B cell (primary cell): Measurements from ENCODE around the gene SH3RF3. TPM values are rescaled to one million over a fixed set of nuclear protein-coding genes. Genes with fewer than 3 reads are reported as not detected.

ENCODE experiments used
- ATAC-seq: fragments of 200-7000 bp; cut with Tn5 transposase; one replicate; pipeline ENCODE4 v1.10.0; 2021; ENCODE audit warnings: low read depth, mild to moderate bottlenecking, moderate number of reproducible peaks, moderate library complexity
- CTCF ChIA-PET: fragments of 350-600 bp; sonication (Branson Sonifier 250); formaldehyde crosslinking; loops from one replicate; lab custom pipeline; 2021; ENCODE audit warnings: antibody characterized with exemption, inconsistent platforms; lab: Charles Lee
- POLR2A ChIA-PET: fragments of 350-600 bp; sonication (Branson Sonifier 250); formaldehyde crosslinking; loops from one replicate; lab custom pipeline; 2021; ENCODE audit warnings: antibody characterized with exemption; lab: Charles Lee
- DNase-seq: peaks from one replicate; pipeline ENCODE4 v3.0.0; 2013
- H2AFZ ChIP-seq: 2 replicates; pipeline ENCODE4 v1.6.1; 2012; ENCODE audit warnings: mild to moderate bottlenecking, low read depth, low read length; ENCODE audit not compliant: insufficient read depth, poor library complexity, severe bottlenecking
- H3K27ac ChIP-seq, 2 donors: 1 replicate in 1 of 2; 2 replicates in 1 of 2; pipeline ENCODE4 v1.5.1; 2012 to 2013; ENCODE audit warnings: low read length in 2 of 2, mild to moderate bottlenecking in 2 of 2, moderate library complexity in 1 of 2
- H3K27me3 ChIP-seq, 4 experiments: fragments of 200-600 bp in 1 of 4; sonication (generic) in 1 of 4; replicated peaks in 1 of 4; 1 replicate in 2 of 4; 2 replicates in 2 of 4; pipeline versions ENCODE4 v1.6.1 to v1.7.0; 2013 to 2016; ENCODE audit warnings: low read length in 3 of 4, mild to moderate bottlenecking in 2 of 4, mixed read lengths in 1 of 4, moderate library complexity in 1 of 4; ENCODE audit not compliant: insufficient read depth in 4 of 4, control insufficient read depth in 3 of 4; ENCODE audit errors: control extremely low read depth in 1 of 4
- H3K36me3 ChIP-seq, 2 experiments: replicated peaks in 1 of 2; 1 replicate in 1 of 2; 2 replicates in 1 of 2; pipeline versions ENCODE4 v1.6.1 to v1.7.1; 2013; ENCODE audit warnings: low read length in 1 of 2; ENCODE audit not compliant: insufficient read depth in 2 of 2, control insufficient read depth in 1 of 2; ENCODE audit errors: control extremely low read depth in 1 of 2, extremely low read depth in 1 of 2
- H3K4me1 ChIP-seq, 2 donors: fragments of 200-600 bp in 1 of 2; sonication (generic) in 1 of 2; 1 replicate in 1 of 2; 2 replicates in 1 of 2; pipeline versions ENCODE4 v1.5.1 to v1.6.1; 2013 to 2017; ENCODE audit warnings: low read length in 2 of 2; ENCODE audit not compliant: control insufficient read depth in 2 of 2, insufficient read depth in 2 of 2
- H3K4me2 ChIP-seq: replicated peaks from 2 replicates; pipeline ENCODE3; 2012; ENCODE audit warnings: mild to moderate bottlenecking, low read depth, low read length; ENCODE audit not compliant: poor library complexity, severe bottlenecking
- H3K4me3 ChIP-seq, 5 experiments: fragments of 200-600 bp in 1 of 5; sonication (generic) in 1 of 5; 1 replicate in 3 of 5; 2 replicates in 2 of 5; pipeline versions ENCODE4 v1.5.1 to v1.7.0; 2011 to 2016; ENCODE audit warnings: low read length in 4 of 5, mild to moderate bottlenecking in 4 of 5, low read depth in 2 of 5, control low read depth in 1 of 5, moderate library complexity in 1 of 5; ENCODE audit not compliant: insufficient read depth in 1 of 5; ENCODE audit errors: control extremely low read depth in 1 of 5, extremely low read depth in 1 of 5
- H3K79me2 ChIP-seq: fragments of 200-600 bp; sonication (generic); one replicate; pipeline ENCODE4 v1.6.0; 2016; ENCODE audit warnings: low read length; ENCODE audit not compliant: control insufficient read depth, insufficient read depth
- H3K9ac ChIP-seq: fragments of 200-600 bp; sonication (generic); 2 replicates; pipeline ENCODE4 v1.6.1; 2017; ENCODE audit warnings: mild to moderate bottlenecking, low read length, moderate library complexity
- H3K9me3 ChIP-seq, 3 donors: one replicate each; pipeline versions ENCODE4 v1.6.1 to v1.7.1; 2013; ENCODE audit warnings: low read length in 2 of 3; ENCODE audit not compliant: control insufficient read depth in 2 of 3, insufficient read depth in 1 of 3; ENCODE audit errors: control extremely low read depth in 1 of 3
- H4K20me1 ChIP-seq: 2 replicates; pipeline ENCODE4 v1.6.0; 2012; ENCODE audit warnings: mild to moderate bottlenecking, low read length; ENCODE audit not compliant: insufficient read depth, control insufficient read depth, poor library complexity, severe bottlenecking
- H3K27ac Mint-ChIP-seq: one replicate; pipeline ENCODE4 v1.8.0; 2021; ENCODE audit warnings: mixed read lengths
- H3K27me3 Mint-ChIP-seq: one replicate; pipeline ENCODE4 v1.8.0; 2021; ENCODE audit warnings: mixed read lengths
- H3K4me1 Mint-ChIP-seq: one replicate; pipeline ENCODE4 v1.8.0; 2021; ENCODE audit warnings: mixed read lengths
- H3K4me3 Mint-ChIP-seq: one replicate; pipeline ENCODE4 v1.8.0; 2021; ENCODE audit warnings: mixed read lengths
- H3K9me3 Mint-ChIP-seq: one replicate; pipeline ENCODE4 v1.8.0; 2022; ENCODE audit warnings: mixed read lengths; ENCODE audit not compliant: insufficient read depth
- EZH2 ChIP-seq: IDR thresholded peaks from 2 replicates; pipeline ENCODE4 v1.6.1; 2012; ENCODE audit warnings: borderline replicate concordance, low read depth, mild to moderate bottlenecking, moderate library complexity, low read length; ENCODE audit not compliant: insufficient read depth, poor library complexity, severe bottlenecking
- WGBS: methylation state at CpG from one replicate; pipeline ENCODE4 v1.1.5; 2013; ENCODE audit warnings: missing lambda C conversion rate; ENCODE audit not compliant: insufficient coverage; 5-methylcytosine and 5-hydroxymethylcytosine counted together
- intact Hi-C: fragments of 100-400 bp; cut with micrococcal nuclease; formaldehyde crosslinking; loops from one replicate; pipeline ENCODE4 v1.10.0; 2022
- polyA plus RNA-seq: library from polyadenylated mRNA; depleted of rRNA; stranded (reverse); fragments of >200 nt; gene quantifications from 2 replicates; pipeline ENCODE4 v1.2.3, GENCODE V29; 2012
- total RNA-seq, 2 donors: library from RNA; stranded (reverse); fragments of 120-200 nt in 1 of 2; gene quantifications; 1 replicate in 1 of 2; 2 replicates in 1 of 2; pipeline versions ENCODE4 v1.2.3 to v1.2.4, GENCODE V29; 2013 to 2022
- TF ChIP-seq, protein P1 (sequence below): fragments of 200-600 bp; IDR thresholded peaks from one replicate; pipeline ENCODE4 v1.8.0; 2022; ENCODE audit warnings: antibody characterized with exemption, mild to moderate bottlenecking

The SH3RF3 gene
- total and polyA plus RNA-seq, 2 donors (not counting 1 experiment from before 2014, with no cell fraction given) = 0.07 to 1.2 TPM

- no peak overlapping the region for H2AFZ ChIP-seq
- Mint-ChIP-seq H3K9me3 (no peaks in the 10 kb centered on the region), H3K4me3 (no peak overlapping the region), H3K27ac (no peak overlapping the region), H3K4me1 (peaks cover under 1% of the 10 kb centered on the region), H3K27me3 (peaks cover 7% of the 10 kb centered on the region)
- no peak overlapping the region for H3K9ac ChIP-seq
- H3K79me2 ChIP-seq = no peaks in the 10 kb centered on the region
- no peak for DNase-seq
- WGBS = 87% methylated on average over 12 of the region's 12 CpGs
- no peak for ATAC-seq
- H4K20me1 ChIP-seq = no peaks in the 10 kb centered on the region
- intact Hi-C loops = no loop called here
- no peaks in the 10 kb centered on the region for H3K36me3 ChIP-seq
- no peaks in the 10 kb centered on the region for H3K9me3 ChIP-seq
- H3K4me3 ChIP-seq = no peak overlapping the region
- H3K27me3 ChIP-seq = no peaks in the 10 kb centered on the region
- TF ChIP-seq EZH2 = no peak
- TF ChIP-seq, protein P1, sequence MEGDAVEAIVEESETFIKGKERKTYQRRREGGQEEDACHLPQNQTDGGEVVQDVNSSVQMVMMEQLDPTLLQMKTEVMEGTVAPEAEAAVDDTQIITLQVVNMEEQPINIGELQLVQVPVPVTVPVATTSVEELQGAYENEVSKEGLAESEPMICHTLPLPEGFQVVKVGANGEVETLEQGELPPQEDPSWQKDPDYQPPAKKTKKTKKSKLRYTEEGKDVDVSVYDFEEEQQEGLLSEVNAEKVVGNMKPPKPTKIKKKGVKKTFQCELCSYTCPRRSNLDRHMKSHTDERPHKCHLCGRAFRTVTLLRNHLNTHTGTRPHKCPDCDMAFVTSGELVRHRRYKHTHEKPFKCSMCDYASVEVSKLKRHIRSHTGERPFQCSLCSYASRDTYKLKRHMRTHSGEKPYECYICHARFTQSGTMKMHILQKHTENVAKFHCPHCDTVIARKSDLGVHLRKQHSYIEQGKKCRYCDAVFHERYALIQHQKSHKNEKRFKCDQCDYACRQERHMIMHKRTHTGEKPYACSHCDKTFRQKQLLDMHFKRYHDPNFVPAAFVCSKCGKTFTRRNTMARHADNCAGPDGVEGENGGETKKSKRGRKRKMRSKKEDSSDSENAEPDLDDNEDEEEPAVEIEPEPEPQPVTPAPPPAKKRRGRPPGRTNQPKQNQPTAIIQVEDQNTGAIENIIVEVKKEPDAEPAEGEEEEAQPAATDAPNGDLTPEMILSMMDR = no peak
- no peaks in the 10 kb centered on the region for H3K4me1 ChIP-seq
- no peak overlapping the region for H3K4me2 ChIP-seq
- ChIA-PET CTCF (interaction anchor here (1.6 kb wide), 1 partner anchor 348 kb away, joined by 3 read pairs; no protein-coding TSS in a partner anchor), POLR2A (no interaction called here)
- no peak overlapping the region for H3K27ac ChIP-seq
These were observed 350.0 kb downstream of the SH3RF3 start for GRCh38 chr2:109478906-109479493.

DNA sequence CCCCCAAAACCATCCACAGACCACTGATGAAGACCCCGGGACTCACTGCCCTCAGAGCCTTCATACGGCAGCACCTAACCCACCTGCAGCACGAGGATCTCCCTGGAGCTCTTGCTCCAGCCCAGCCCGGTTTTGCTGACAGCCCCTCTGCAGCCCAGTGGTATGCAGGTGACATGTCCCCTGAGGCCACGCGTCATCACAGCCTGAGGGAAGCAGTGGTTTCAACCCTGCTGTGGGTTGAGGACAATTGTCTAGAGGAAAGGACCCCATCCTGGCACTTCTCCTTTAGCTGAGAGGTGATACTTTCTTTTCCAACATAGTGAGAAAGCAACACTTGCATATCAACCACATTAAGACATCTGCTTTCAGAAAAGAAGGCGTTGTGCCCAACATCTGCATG is 350.8 kb downstream of the SH3RF3 start:
- Mint-ChIP-seq H3K27me3 (peaks cover 11% of the 10 kb centered on the region), H3K4me1 (no peaks in the 10 kb centered on the region), H3K4me3 (no peak overlapping the region), H3K9me3 (no peaks in the 10 kb centered on the region), H3K27ac (no peak overlapping the region)
- ChIA-PET POLR2A (no interaction called here), CTCF (interaction anchor here (1.6 kb wide), 1 partner anchor 349 kb away, joined by 3 read pairs; no protein-coding TSS in a partner anchor)
- intact Hi-C loops = no loop called here
- Histone ChIP-seq H3K79me2 (no peaks in the 10 kb centered on the region), H3K27ac (no peak overlapping the region), H3K9ac (no peak overlapping the region), H3K27me3 (no peaks in the 10 kb centered on the region), H2AFZ (no peak overlapping the region), H3K4me2 (no peak overlapping the region), H3K9me3 (no peaks in the 10 kb centered on the region), H4K20me1 (no peaks in the 10 kb centered on the region), H3K36me3 (no peaks in the 10 kb centered on the region), H3K4me3 (no peak overlapping the region), H3K4me1 (no peaks in the 10 kb centered on the region)
- DNase-seq = no peak
- 6% methylated on average over 4 of the region's 7 CpGs for WGBS
- no peak for ATAC-seq
- TF ChIP-seq EZH2 = no peak
